Mammary microvascular endothelial cell (primary cell): ENCODE data around the gene PIK3R6. TPM values are rescaled to one million over a fixed set of nuclear protein-coding genes. Genes with fewer than 3 reads are reported as not detected.

Experiments
- total RNA-seq: library from RNA; depleted of rRNA; stranded (reverse); fragments of >200 nt; gene quantifications from 2 replicates; pipeline ENCODE4 v1.2.3, GENCODE V29; 2015

The PIK3R6 gene
- total RNA-seq = not detected in 2 replicates

GRCh38 chr17:8867361-8867981, at the start of gene PIK3R6:
PIK3R6 (minus strand) TSS chr17:8867674; CDS start chr17:8849794, 17,880 bp downstream.

GRCh38 chr17:8798846-8799569, 68.5 kb downstream of the PIK3R6 start, which contains the start of gene MFSD6L:
MFSD6L (minus strand) TSS chr17:8799365; CDS start chr17:8799120, 245 bp downstream.

GRCh38 chr17:8758137-8758596, 109.3 kb downstream of the PIK3R6 start, which contains the start of gene SPDYE4:
SPDYE4 (minus strand) TSS chr17:8758546; CDS start chr17:8758382, 164 bp downstream.

Other genes starting within 250 kb of the PIK3R6 start
- gene MYH10, start 236.9 kb downstream of the PIK3R6 start, total RNA-seq = 32.6 and 34.6 TPM in 2 replicates
- gene CCDC42, start 122.8 kb downstream of the PIK3R6 start, total RNA-seq = not detected in 2 replicates
- gene SPDYE4, start 109.1 kb downstream of the PIK3R6 start, total RNA-seq = not detected in 2 replicates
- not detected in 2 replicates for gene MFSD6L, start 68.3 kb downstream of the PIK3R6 start, total RNA-seq
- not detected in 2 replicates for gene PIK3R5, start 98.0 kb upstream of the PIK3R6 start, total RNA-seq
- 0.13 and 0.15 TPM in 2 replicates for gene NTN1, start 153.8 kb upstream of the PIK3R6 start, total RNA-seq